ENCODE results near the gene GALNTL6. TPM values are rescaled to one million over a fixed set of nuclear protein-coding genes. Genes with fewer than 3 reads are reported as not detected.

GALNTL6 gene
- polyA plus RNA-seq, 1 donor from 2014 or later, result 14.9 TPM

DNA sequence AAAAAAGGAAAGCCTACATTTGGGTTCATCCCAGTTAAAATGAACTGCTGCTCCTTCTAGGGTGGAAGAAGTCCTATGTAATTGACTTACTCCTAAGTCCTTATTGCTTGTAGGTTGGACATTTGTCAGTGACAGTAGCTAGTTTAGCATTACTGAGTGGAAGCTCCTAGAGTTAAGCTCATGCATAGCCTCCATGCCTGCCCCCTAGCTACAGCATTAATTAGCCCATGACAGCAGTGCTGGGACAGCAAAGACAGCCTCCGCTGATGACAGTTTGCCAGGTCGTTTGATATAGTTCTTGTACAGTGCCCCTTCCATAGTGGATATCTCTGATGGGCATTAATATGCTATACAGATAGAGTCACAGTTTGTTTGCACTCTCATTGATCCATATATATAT lies 18.7 kb upstream of the GALNTL6 start:
- H3K9me2 ChIP-seq (ENCODE audit: insufficient read depth, low read length), result no peaks in the 10 kb centered on the region

DNA sequence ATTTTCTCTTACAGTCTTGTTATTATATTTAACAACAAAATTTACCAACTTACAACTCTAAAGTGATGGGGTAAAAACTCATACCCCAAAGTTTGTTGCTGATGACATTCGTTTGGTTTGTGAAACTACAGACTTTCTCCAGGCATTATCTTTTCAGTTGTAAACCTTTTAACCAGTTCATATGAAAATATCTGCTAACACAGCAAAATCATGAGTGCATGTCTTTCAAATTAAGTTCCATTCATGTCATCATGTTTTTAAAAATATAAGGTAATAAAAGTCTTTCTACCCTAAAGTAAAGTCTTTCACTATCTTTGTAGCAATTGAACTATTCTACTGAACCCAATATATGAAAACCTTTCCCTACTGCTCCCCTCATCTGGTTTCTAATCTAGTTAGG lies 3.4 kb upstream of the GALNTL6 start:
- no peaks in the 10 kb centered on the region for H3K9me2 ChIP-seq (ENCODE audit: insufficient read depth, low read length)
- no peak overlapping the region for H3K9ac ChIP-seq (ENCODE audit: low read length)
- no peaks in the 10 kb centered on the region for H3K36me3 ChIP-seq (ENCODE audit: insufficient read depth, low read length)
- H2AFZ ChIP-seq (ENCODE audit: low read depth, low read length), result no peak overlapping the region
- no peaks in the 10 kb centered on the region for H3F3A ChIP-seq (ENCODE audit: insufficient read depth, low read length, poor library complexity, severe bottlenecking)
- no peaks in the 10 kb centered on the region for H3K9me3 ChIP-seq (ENCODE audit: low read length)
- H3K27ac ChIP-seq (ENCODE audit: low read length), result no peak overlapping the region
- peaks cover 27% of the 10 kb centered on the region for H3K27me3 ChIP-seq (ENCODE audit: insufficient read depth, low read depth, low read length)
- no peaks in the 10 kb centered on the region for H3K79me2 ChIP-seq (replicated peaks; ENCODE audit: insufficient read depth, low read length)
- no peak for TF ChIP-seq MXI1 (conservative IDR thresholded peaks at IDR 0.05; ENCODE audit: poor library complexity, severe bottlenecking)
- no peak for TF ChIP-seq EZH2 (IDR thresholded peaks at IDR 0.05; ENCODE audit: borderline replicate concordance, insufficient read depth, low read length, poor library complexity, severe bottlenecking)
- no peak for TF ChIP-seq SMC3 (conservative IDR thresholded peaks at IDR 0.05; ENCODE audit: poor library complexity)
- TF ChIP-seq, protein P1, sequence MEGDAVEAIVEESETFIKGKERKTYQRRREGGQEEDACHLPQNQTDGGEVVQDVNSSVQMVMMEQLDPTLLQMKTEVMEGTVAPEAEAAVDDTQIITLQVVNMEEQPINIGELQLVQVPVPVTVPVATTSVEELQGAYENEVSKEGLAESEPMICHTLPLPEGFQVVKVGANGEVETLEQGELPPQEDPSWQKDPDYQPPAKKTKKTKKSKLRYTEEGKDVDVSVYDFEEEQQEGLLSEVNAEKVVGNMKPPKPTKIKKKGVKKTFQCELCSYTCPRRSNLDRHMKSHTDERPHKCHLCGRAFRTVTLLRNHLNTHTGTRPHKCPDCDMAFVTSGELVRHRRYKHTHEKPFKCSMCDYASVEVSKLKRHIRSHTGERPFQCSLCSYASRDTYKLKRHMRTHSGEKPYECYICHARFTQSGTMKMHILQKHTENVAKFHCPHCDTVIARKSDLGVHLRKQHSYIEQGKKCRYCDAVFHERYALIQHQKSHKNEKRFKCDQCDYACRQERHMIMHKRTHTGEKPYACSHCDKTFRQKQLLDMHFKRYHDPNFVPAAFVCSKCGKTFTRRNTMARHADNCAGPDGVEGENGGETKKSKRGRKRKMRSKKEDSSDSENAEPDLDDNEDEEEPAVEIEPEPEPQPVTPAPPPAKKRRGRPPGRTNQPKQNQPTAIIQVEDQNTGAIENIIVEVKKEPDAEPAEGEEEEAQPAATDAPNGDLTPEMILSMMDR (IDR thresholded peaks at IDR 0.05; ENCODE audit: poor library complexity, severe bottlenecking), result no peak
- TF ChIP-seq POLR2AphosphoS5 (IDR thresholded peaks at IDR 0.05), result no peak
- TF ChIP-seq EP300 (conservative IDR thresholded peaks at IDR 0.05; ENCODE audit: poor library complexity, severe bottlenecking), result no peak
- TF ChIP-seq TAF1 (IDR thresholded peaks at IDR 0.05; ENCODE audit: low read depth), result no peak
- TF ChIP-seq, protein P2, sequence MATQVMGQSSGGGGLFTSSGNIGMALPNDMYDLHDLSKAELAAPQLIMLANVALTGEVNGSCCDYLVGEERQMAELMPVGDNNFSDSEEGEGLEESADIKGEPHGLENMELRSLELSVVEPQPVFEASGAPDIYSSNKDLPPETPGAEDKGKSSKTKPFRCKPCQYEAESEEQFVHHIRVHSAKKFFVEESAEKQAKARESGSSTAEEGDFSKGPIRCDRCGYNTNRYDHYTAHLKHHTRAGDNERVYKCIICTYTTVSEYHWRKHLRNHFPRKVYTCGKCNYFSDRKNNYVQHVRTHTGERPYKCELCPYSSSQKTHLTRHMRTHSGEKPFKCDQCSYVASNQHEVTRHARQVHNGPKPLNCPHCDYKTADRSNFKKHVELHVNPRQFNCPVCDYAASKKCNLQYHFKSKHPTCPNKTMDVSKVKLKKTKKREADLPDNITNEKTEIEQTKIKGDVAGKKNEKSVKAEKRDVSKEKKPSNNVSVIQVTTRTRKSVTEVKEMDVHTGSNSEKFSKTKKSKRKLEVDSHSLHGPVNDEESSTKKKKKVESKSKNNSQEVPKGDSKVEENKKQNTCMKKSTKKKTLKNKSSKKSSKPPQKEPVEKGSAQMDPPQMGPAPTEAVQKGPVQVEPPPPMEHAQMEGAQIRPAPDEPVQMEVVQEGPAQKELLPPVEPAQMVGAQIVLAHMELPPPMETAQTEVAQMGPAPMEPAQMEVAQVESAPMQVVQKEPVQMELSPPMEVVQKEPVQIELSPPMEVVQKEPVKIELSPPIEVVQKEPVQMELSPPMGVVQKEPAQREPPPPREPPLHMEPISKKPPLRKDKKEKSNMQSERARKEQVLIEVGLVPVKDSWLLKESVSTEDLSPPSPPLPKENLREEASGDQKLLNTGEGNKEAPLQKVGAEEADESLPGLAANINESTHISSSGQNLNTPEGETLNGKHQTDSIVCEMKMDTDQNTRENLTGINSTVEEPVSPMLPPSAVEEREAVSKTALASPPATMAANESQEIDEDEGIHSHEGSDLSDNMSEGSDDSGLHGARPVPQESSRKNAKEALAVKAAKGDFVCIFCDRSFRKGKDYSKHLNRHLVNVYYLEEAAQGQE (IDR thresholded peaks at IDR 0.05; ENCODE audit: borderline replicate concordance), result no peak
- no peak for TF ChIP-seq RAD21 (conservative IDR thresholded peaks at IDR 0.05)
- no peak overlapping the region for H3K4me3 ChIP-seq (ENCODE audit: low read length)
- H3K4me2 ChIP-seq (ENCODE audit: low read length), result no peak overlapping the region
- no peaks in the 10 kb centered on the region for H4K20me1 ChIP-seq (ENCODE audit: insufficient read depth)

More for the DNA sequence above, 18.7 kb upstream of the GALNTL6 start:
- H3K36me3 ChIP-seq (ENCODE audit: insufficient read depth, low read length), result no peaks in the 10 kb centered on the region
- TF ChIP-seq, protein P1 (IDR thresholded peaks at IDR 0.05; ENCODE audit: poor library complexity, severe bottlenecking), result no peak
- TF ChIP-seq TAF1 (IDR thresholded peaks at IDR 0.05; ENCODE audit: low read depth) (no peak), POLR2AphosphoS5 (IDR thresholded peaks at IDR 0.05) (no peak), MXI1 (conservative IDR thresholded peaks at IDR 0.05; ENCODE audit: poor library complexity, severe bottlenecking) (no peak), SMC3 (conservative IDR thresholded peaks at IDR 0.05; ENCODE audit: poor library complexity) (no peak), RAD21 (conservative IDR thresholded peaks at IDR 0.05) (no peak), EZH2 (IDR thresholded peaks at IDR 0.05; ENCODE audit: borderline replicate concordance, insufficient read depth, low read length, poor library complexity, severe bottlenecking) (no peak), EP300 (conservative IDR thresholded peaks at IDR 0.05; ENCODE audit: poor library complexity, severe bottlenecking) (no peak)
- TF ChIP-seq, protein P2 (IDR thresholded peaks at IDR 0.05; ENCODE audit: borderline replicate concordance), result no peak
- no peak overlapping the region for H3K4me2 ChIP-seq (ENCODE audit: low read length)
- H3F3A ChIP-seq (ENCODE audit: insufficient read depth, low read length, poor library complexity, severe bottlenecking), result no peaks in the 10 kb centered on the region
- H3K9me3 ChIP-seq (ENCODE audit: low read length), result no peaks in the 10 kb centered on the region
- no peaks in the 10 kb centered on the region for H3K79me2 ChIP-seq (replicated peaks; ENCODE audit: insufficient read depth, low read length)
- no peaks in the 10 kb centered on the region for H3K27me3 ChIP-seq (ENCODE audit: insufficient read depth, low read depth, low read length)
- no peaks in the 10 kb centered on the region for H4K20me1 ChIP-seq (ENCODE audit: insufficient read depth)
- no peak overlapping the region for H2AFZ ChIP-seq (ENCODE audit: low read depth, low read length)
- no peak overlapping the region for H3K4me3 ChIP-seq (ENCODE audit: low read length)
- H3K9ac ChIP-seq (ENCODE audit: low read length), result no peak overlapping the region
- H3K27ac ChIP-seq (ENCODE audit: low read length), result no peak overlapping the region
